GM21528 (cell line): Measurements from ENCODE around the gene ARHGAP15.
A peak's percentile ranks its signal among the peaks of the same experiment; 100 is the strongest.

Source experiments
- ATAC-seq: cut with Tn5 transposase; IDR thresholded peaks from one replicate; pipeline ENCODE4 v1.9.1; 2021; ENCODE audit warnings: mild to moderate bottlenecking, moderate library complexity; ENCODE audit not compliant: unreplicated experiment, low FRiP score

ARHGAP15 gene

DNA sequence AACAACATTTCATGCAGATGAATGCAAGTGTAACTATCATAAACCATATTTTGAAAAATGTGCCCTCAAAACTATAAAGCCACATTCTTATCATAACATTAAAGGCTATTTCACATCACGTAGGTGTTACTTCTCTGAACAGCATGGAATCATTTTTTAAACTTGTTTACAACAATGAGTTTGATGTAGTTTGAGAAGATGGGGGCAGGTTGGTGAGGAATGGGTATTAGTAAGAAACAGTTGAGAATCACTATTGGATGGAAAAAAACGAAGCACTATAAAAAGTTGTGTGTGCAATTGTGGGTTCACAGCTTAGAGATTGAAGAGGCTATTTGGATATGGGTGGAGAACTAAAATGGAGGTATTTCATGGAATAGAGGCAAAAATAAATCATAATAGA, 569.1 kb downstream of the ARHGAP15 start:
- no peak for ATAC-seq

DNA sequence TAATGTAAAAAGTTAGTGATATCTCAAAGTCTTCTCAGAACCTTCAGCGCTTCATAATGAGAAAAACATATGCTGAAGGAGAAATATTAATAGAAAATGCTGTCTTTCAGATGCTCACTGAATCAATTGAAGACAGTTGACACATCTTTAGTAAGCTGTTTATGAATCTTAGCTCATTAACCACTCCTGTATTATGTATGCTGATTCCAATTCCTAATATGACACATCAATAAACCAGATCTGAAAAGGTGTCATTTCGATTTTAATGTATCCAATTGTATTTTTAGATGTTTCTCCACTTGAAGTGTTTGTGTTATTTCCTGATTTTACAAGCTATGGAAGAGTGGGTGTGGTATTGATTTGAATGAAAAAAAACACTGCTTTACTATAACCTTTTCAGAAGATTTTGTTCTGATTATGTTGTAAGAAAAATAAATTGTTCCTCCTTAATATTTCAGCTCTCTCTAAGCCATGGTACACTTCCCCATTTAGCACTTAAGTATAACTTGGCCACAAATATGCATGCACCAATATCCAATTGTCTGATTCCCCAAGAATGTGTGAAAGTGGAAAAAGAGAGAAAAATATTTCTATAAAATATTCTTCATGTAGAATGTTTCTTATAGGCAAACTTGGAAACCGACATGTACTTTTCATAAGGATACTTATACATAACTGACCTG, 569.8 kb downstream of the ARHGAP15 start:
- ATAC-seq, result no peak

GRCh38 chr2:143700865-143701264, 571.6 kb downstream of the ARHGAP15 start:
- no peak for ATAC-seq

DNA sequence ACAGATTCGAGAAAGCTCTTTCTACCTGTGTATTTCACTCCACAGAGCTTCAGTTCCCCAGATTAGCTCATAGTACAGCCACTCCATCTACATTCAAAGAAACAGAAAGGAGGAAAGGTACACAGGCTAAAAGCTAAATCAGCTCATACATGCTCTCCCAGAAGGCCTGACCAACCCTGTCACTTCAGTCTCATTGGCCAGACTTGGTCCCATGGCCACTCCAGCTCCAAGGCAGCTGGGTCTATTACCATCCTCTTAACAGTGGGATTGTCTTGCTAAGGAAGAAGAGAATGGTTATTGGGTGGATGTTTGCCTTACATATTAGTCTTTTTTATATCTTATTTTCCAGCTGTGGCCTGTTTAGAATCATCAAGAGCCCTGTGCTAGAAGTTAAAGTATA, 572.6 kb downstream of the ARHGAP15 start:
- no peak for ATAC-seq

GRCh38 chr2:143702931-143703330, 573.7 kb downstream of the ARHGAP15 start:
- no peak for ATAC-seq

DNA sequence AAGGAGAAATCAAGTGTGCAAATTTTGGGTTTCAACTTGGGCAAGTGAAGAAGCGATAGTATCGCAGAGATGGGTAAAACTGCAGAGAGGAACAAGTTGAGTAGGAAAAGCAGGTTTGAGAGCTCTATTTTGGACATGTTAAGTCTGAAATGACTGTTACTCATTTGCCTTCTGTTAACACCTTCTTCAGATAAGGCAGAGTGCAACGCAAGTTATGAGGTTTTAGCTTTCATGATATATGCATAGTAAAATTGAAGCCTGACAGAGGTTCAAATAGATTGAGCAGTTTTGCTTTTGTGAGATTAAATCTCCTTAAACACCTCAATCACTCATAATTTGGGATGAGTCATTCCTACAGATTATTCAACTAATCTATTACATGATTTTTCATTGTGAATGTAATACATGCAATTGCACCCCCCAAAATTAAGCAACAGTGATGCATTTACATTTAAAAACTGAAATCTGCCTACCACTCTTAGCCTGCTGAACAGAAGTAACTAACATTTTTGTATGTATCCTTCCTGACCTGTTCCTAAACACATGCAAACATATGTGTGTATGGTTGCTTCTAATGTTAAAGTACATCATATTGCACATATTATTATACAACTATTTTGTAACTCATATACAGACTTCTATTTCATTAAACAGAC, 575.4 kb downstream of the ARHGAP15 start:
- ATAC-seq, result peak; percentile 68

DNA sequence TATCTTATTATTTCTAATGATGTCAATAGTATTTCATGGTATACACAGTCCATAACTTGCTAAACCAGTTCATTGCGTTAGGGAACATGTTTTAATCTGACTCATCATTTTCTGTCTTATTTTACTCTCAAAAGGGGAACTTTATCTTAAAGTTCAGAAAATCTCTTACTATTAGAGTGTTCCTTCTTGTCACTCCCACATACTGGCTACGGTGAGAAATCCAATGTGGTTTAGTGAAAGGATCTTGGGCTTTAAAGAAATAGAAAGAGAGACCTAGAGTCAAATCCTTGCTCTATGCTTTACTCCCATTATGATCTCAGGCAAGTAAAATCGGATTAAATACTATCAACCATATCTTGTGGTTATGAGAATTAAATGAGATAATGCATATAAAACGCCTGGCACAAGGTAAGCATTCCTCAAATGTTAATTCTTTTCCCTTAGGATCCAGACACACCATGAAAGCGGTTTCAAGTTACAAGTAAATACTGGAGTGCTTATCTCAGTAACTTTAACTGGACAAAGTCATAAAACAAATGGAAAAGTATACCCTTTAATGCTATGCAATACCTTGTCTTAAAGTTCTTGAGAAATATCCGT, 576.0 kb downstream of the ARHGAP15 start:
- ATAC-seq, result peak; percentile 21

- ATAC-seq, result no peak
These were observed 577.1 kb downstream of the ARHGAP15 start for GRCh38 chr2:143706354-143706753.

DNA sequence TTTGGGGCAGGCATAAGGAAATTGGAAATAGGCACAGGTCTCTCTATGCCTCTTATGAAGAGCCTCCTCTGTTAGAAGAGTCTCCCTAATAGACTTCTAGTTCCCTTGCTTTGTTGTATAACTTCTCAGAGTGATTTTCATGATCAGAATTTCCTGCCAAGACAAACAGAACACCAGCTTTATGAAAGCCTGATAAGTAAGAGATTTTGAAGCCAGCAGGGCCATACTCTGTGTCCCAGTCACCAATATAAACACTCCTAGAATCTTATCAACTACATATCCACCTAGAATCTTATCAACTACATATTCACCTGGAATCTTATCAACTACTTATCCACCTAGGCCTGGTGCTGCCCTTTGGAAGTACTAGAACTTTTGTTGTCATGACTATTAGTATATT, 579.5 kb downstream of the ARHGAP15 start:
- no peak for ATAC-seq

GRCh38 chr2:143710196-143710595, 581.0 kb downstream of the ARHGAP15 start:
- ATAC-seq, result no peak

GRCh38 chr2:143710879-143711278, 581.7 kb downstream of the ARHGAP15 start:
- ATAC-seq, result no peak

GRCh38 chr2:143716522-143716921, 587.3 kb downstream of the ARHGAP15 start:
- no peak for ATAC-seq

GRCh38 chr2:143717053-143717452, 587.8 kb downstream of the ARHGAP15 start:
- ATAC-seq, result no peak

DNA sequence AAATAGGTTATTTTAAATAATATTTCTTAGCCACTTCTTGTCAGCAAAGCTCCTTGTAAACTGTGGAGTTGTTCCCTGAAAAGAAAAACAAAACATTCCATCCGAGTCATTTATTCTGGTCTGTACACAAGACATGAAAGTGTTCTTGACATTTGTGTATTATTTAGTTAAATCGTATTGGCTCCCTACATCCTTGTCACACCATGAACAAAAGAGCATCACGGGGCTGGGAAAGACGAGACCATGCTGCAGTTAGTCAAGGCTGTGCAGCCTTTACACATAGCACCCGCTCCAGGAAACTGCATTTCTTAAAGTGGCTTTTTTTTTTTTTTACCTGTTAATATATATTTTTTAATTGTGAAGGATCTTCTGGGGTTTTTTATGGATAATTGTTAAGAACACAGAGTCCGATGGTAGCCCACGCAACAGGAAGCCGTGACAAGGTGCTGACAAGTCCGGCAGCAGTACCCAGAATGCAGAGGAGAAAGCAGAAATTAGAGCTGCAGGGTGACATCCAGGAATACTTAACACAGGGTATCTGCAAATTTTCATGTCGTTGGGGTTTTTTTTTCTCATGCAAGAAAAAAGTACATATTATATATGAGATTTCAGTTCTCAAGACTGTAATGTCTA, 588.4 kb downstream of the ARHGAP15 start:
- no peak for ATAC-seq

DNA sequence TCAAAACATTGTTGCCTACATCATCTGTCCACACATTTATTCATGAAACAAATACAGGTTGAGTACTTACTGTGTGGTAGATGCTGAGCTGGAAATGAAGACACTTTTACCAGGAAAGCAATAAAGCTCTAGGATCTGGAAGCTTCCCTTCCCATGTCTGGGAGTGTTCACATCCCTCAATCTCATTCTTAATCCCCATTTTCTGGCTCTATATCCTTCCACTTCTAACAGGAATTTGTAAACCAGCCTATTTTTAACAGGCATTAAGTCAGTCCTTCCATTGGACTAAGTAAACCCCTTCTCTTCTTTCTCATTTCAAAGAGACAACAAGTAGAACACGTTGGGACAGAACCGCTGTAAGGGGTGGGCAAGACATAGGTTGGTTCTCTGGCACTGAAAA, 589.5 kb downstream of the ARHGAP15 start:
- no peak for ATAC-seq

DNA sequence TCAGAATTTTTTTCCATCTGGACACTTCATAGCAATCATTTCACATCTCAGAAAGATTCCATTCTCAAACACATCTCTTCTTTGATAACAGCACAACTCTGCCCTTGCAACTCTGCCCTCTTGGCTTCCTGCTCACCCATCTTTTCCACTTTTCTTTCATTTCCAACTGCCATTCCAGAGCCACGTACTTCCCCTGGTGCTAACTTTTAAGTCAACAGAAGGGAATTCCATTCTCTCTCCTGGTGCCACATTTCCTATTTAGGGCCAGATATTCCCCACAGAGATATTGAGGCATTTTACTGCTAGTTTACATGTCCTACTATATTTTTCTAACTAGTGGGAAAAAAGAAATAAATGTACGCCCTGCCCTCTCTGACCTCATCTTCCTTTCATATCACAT, 590.2 kb downstream of the ARHGAP15 start:
- no peak for ATAC-seq

DNA sequence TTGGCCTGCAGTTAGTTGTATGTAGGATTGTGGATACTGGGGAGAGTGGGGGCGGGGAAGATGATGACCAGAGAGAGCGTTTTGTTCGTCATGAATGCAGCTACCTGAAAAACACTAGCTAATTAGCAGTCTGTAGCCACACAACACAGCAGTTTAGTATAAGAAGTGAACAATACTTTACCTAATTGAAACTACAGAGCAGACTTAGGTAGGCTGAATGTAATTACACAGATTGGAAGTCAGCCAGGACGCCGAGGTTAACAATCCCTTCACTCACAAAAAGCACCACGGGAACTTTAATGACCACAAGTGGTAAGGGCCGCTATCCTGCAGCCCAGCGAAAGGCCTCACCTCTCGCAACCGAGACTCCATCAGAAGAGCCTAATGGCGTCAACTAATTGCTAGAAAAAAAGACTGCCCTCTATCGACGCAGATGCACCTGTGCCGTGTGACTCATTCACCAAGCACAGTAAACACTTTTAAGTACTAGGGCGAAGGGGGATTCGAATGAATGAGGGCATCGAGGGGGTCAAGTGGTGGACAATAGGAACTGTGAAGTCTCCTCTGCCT, 591.0 kb downstream of the ARHGAP15 start:
- no peak for ATAC-seq

GRCh38 chr2:143725400-143725799, 596.2 kb downstream of the ARHGAP15 start:
- ATAC-seq, result no peak

DNA sequence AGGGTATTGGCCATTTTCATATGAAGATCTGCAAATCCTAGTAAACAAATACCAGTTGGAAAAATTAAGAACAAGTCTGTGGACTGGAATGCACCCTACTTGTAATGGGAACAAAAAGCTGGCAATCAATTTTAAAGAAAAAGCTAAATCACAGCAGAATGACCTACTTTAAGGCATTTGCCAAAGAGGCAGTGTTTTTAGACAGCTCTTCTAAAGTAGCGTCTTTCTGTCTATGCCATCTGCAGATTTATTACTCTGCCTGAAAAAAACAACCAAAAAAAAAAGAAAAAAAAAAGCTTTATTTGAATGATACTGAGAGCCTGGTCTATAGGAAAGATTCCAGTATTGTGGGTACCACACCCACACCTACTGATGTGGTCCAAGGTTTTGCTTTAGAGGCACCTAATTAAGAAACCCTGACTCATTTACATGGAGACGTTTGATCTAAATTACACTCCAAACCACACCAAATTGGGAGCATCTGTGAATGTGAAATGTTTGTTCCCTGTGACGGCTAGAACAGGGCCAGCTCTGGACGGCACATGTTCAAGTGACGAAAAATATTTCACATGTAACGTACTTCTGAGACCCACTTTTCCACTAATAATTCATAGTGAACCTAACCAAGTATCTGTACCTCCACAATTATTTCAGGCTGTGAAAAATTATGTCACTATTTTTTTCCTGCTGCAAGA, 597.1 kb downstream of the ARHGAP15 start:
- ATAC-seq, result no peak

DNA sequence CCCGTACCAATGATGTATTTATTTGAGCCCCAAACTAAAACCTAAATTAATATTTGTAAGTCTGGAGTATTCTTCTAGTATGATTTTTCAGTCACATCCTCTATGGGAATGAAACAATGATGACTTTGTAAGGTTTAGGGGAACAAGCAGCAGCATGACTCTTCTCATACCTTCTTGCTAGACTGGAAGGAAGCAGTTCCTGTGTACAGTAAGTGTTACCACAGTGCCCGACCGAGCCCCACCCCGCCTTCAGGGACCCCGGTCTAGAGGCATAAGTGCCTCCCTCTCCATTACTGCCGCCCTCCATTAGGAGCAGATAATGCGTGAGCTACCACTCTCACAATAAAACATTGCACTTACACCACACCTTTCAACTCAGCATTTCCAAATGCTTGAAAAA, 599.3 kb downstream of the ARHGAP15 start:
- no peak for ATAC-seq
